GM21576 (cell line): Measurements from ENCODE around the gene SYNGR2.
A peak's percentile ranks its signal among the peaks of the same experiment; 100 is the strongest.

ENCODE experiments used
- ATAC-seq: cut with Tn5 transposase; IDR thresholded peaks from one replicate; pipeline ENCODE4 v1.9.1; 2021; ENCODE audit warnings: mild to moderate bottlenecking, moderate library complexity; ENCODE audit not compliant: unreplicated experiment

SYNGR2 gene

GRCh38 chr17:78197147-78197832, 28.9 kb downstream of the SYNGR2 start:
- no peak for ATAC-seq

- no peak for ATAC-seq
Measured at GRCh38 chr17:78200451-78200850, 32.1 kb downstream of the SYNGR2 start.

DNA sequence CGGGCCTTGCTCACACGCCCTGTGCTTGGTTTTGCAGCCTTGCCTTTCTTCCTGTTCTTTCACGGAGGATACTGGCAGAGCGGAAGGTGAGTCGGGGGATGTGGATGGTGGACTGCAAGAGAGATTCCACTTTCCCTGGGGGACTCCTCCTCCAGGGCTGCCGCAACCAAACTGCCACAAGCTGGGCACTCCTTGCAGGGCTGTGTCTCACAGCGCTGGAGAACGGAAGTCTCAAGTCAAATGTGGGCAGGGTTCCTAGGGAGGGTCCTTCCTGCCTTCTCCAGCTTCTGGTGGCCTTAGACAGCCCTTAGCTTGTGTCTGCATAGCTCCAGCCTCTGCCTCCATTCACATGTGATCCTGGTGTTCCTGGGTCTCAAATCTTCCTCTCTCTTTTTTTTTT, 34.3 kb downstream of the SYNGR2 start:
- ATAC-seq = no peak

DNA sequence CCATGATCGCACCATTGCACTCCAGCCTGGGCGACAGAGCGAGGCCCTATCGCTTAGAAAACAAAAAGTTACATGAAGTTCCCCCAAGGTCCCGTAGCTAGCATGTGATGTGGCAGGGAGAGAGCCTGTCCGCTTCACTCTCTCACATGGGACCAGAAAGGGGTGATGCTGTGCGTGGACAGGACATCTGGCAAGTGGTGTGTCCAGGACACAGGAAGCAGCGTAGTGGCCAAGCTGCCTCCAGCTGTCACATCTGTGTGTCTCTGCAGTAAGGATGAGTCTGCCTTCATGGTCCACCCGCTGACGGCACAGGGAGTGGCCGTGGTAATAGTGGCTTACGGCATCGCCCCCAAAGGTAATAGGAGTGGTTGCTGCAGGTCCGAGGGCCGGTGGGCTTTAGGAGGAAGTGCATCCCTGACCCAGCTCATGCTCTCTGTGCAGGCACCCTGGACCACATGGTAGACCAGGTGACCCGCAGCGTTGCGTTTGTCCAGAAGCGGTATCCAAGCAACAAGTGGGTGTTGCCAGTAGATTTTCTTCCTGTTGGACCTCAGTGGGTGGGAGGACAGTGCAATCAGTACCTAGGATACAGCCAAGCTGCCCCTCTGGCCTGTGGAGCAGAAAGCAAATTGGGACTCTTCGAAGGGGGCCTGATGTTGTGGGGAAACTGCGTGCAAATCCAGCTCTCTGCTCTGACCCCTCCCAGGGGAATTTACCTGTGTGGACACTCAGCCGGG, 36.2 kb downstream of the SYNGR2 start:
- no peak for ATAC-seq

GRCh38 chr17:78205124-78205775, 36.9 kb downstream of the SYNGR2 start:
- ATAC-seq = no peak

DNA sequence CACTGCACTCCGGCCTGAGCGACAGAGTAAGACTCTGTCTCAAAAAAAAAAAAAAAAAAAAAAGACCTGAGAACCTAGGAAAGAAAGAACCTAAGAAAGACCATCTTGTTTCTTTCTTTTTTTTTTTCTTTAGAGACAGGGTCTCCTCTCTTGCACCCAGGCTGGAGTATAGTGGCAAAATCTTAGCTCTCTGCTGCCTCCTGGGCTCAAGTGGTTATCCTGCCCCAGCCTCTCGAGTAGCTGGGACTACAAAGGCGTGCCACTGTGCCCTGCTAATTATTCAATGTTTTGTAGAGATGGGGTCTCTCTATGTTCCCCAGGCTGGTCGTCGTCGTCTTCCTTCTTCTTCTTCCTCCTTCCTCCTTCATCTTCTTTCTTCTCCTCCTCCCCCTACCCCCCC, 37.9 kb downstream of the SYNGR2 start:
- no peak for ATAC-seq

GRCh38 chr17:78208486-78208885, 40.1 kb downstream of the SYNGR2 start:
- ATAC-seq = no peak

- no peak for ATAC-seq
Measured at GRCh38 chr17:78210111-78210510, 41.7 kb downstream of the SYNGR2 start.

DNA sequence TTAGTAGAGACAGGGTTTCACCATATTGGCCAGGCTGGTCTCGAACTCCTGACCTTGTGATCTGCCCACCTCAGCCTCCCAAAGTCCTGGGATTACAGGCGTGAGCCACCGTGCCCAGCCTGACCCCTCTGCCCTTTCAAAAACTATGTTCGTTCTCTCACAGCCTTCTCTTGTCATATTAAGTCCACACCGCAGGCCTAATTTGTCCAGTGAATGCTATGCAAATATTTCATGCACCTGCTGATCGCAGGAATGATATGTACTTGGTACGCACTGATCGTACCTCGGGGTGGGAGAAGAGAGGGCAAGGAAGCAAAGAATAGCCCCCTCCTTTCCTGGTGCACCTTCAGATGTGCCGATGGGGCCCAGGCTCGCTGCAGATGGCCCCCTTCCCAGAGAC, 42.7 kb downstream of the SYNGR2 start:
- ATAC-seq = no peak

GRCh38 chr17:78214016-78214705, 45.8 kb downstream of the SYNGR2 start, which contains the start of gene BIRC5:
BIRC5 (plus strand) TSS chr17:78214253; CDS start chr17:78214317, 64 bp downstream.
- peak; percentile 82 for ATAC-seq

GRCh38 chr17:78214706-78215061, 46.3 kb downstream of the SYNGR2 start:
- ATAC-seq = no peak

- ATAC-seq = no peak
Measured at GRCh38 chr17:78219396-78220150, 51.2 kb downstream of the SYNGR2 start.
